ENCODE measurements around the gene GOLGA8M.
A peak's percentile ranks its signal among the peaks of the same experiment; 100 is the strongest.
"Not testable (repeated sequence)": the region's sequence is repeated elsewhere in the genome, so short reads cannot be mapped to it uniquely, and the experiment has no call there.

The GOLGA8M gene, protein sequence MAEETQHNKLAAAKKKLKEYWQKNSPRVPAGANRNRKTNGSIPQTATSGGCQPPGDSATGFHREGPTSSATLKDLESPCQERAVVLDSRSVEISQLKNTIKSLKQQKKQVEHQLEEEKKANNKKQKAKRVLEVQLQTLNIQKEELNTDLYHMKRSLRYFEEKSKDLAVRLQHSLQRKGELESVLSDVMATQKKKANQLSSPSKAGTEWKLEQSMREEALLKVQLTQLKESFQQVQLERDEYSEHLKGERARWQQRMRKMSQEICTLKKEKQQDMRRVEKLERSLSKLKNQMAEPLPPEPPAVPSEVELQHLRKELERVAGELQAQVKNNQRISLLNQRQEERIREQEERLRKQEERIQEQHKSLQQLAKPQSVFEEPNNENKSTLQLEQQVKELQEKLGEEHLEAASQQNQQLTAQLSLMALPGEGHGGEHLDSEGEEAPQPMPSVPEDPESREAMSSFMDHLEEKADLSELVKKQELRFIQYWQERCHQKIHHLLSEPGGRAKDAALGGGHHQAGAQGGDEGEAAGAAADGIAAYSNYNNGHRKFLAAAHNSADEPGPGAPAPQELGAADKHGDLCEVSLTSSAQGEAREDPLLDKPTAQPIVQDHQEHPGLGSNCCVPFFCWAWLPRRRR

DNA sequence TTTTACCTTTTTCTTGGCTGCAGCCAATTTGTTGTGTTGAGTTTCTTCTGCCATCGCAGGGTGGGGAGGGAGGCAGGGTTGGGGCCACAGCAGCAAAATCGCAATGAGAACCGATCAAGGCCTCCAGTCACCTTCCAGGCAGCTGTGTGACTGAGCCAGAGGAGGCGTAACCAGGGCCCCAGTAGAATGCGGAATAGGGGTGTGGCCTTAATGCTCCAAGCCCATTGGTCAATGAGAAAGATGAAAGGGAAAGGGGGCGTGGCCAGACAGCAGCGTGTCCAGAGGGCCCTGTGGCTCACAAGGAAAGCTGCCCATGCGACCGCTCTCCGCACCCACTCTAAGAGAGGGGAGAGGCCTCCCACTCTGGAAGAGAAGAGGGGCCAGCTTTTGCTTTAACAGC, at the start of gene GOLGA8M:
Gene GOLGA8M (minus strand): TSS at position 152 of the 400 bp plus-strand sequence. CDS start 98 bp downstream, at position 54.
- DNase-seq: not testable (repeated sequence)

DNA sequence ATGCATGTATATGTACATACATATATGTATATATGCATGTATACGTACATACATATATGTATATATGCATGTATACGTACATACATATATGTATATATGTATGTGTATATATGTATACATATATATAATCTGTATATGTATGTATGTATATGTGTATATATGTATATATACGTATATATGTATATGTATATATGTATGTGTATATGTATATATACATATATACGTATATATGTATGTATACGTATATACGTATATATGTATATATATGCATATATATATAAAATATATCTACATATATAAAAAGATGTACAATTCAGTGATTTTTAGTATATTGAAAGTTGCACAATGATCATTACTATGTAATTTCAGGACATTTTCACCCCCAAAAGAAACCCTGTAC, 30.7 kb upstream of the GOLGA8M start:
- DNase-seq: not testable (repeated sequence)

DNA sequence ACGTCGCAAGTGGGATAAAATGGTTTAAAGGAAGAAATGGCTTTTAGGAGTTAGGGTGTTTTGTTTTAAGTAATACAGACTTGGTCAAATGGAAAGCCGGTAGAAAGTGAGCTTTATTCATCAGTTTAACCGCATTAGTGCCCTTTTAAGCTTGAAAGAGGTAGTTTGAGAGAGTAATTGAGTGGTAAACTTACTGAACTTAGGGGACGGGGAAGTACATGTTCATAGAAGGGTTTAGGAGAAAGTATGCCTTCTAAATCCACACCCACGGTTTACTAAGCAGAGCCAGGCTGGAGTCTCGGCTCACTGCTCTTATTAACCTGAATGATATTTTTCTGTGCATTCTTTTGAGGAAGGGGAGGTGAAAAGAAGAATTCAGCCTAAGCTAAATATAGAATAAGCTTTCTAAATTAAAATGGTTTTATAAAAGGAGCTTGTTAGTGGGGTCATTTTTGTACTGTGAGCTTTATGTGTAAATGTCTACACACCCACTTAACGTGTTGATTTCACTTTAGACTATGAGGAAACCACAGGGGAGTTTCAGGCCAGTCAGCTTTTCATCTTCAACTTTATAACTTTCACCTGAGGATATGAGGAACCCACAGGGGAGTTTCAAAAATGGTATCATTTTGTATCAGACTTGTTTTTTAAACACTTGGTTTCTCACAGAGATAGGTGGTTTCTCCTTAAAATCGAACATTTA, 26.5 kb upstream of the GOLGA8M start:
- DNase-seq: not testable (repeated sequence)

DNA sequence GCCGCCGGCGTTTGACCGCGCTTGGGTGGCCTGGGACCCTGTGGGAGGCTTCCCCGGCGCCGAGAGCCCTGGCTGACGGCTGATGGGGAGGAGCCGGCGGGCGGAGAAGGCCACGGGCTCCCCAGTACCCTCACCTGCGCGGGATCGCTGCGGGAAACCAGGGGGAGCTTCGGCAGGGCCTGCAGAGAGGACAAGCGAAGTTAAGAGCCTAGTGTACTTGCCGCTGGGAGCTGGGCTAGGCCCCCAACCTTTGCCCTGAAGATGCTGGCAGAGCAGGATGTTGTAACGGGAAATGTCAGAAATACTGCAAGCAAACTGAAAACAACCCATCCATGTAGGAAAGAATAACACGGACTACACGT, 26.0 kb upstream of the GOLGA8M start:
- DNase-seq: not testable (repeated sequence)

DNA sequence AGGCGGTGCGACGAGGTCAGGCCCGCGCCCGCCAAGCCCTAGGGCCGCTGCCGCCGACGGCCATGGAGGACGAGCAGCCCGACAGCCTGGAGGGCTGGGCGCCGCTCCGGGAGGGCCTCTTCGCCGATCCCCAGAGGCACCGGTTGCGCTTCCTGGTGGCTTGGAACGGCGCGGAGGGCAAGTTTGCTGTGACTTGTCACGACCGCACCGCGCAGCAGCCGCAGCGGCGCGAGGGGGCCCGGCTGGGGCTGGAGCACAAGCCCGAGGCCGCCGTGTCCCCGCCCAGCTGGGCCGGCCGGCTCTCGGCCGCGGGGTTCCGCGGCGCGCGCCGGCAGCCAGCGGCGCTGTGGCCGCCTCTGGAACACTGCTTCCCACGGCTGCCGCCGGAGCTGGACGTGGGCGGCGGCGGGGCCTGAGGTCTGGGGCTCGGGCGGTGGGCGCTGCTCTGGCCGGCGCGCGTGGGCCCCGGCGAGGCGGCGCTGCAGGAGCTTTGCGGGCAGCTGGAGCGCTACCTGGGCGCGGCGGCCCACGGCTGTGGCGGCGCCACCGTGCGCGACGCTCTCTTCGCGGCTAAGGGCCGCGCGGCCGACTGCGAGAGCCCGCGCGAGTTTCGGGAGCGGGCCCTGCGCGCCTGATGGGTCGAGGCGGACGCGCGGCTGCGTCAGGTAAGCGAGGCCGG, 25.4 kb upstream of the GOLGA8M start:
- DNase-seq: peak; percentile 16

DNA sequence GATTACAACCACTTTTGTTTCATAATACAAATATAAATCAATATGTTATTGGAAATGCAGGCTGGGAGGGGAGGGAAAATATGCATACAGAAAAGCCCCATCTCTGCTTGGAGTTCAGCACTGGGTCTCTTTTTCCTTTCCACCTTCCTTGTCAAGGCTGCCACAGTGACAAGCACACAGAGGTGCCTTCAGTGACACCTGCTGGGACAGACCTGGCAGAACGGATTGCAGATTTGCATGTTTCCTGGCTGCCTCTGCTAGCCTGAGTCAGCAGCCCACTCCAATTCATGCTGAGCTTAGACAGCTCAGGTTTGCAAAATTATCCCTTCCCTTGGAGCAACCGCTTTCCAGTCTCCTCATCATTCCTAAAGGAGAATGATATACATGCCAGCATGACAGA, 15.8 kb upstream of the GOLGA8M start:
- DNase-seq: peak; percentile 54

DNA sequence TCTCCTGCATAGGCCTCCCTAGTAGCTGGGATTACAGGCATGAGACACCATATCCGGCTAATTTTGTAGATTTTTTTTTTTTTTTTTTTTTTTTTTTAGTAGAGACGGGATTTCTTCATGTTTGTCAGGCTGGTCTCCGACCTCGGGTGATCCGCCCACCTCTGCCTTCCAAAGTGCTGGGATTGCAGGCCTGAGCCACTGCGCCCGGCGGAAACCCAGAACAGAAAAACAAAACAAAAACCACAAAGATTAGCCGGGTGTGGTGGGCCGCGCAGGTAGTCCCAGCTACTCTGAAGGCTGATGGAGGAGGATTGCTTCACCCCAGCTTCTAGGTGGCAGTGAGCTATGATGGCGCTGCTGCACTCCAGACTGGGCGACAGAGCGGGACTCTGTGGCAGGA, 14.8 kb upstream of the GOLGA8M start:
- not testable (repeated sequence) for DNase-seq

DNA sequence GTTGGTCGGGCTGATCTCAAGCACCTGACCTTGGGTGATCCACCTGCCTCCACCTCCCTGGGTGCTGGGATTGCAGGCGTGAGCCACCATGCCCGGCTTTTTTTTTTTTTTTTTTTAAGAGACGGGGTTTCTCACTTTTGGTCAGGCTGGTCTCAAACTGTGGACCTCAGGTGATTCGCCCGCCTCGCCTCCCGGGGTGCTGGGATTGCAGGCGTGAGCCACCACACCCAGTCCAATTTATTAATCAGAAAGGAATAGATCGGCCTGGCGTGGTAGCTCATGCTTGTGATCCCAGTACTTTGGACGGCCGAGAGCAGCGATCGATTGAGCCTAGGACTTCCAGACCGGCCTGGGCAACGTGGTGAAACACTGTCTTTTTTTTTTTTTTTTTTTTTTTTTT, 13.9 kb upstream of the GOLGA8M start:
- DNase-seq: no peak

DNA sequence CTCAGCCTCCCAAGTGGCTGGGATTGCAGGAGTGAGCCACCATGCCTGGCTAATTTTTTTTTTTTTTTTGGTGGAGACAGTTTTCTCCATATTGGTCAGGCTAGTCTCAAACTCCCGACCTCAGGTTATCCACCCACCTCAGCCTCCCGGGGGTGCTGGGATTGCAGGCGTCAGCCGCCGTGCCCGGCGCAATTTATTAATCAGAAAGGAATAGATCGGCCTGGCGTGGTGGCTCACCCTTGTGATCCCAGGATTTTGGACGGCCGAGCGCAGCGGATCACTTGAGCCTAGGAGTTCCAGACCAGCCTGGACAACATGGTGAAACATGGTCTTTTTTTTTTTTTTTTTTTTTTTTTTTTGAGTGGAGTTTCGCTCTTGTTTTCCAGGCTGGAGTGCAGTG, 13.3 kb upstream of the GOLGA8M start:
- DNase-seq: no peak

DNA sequence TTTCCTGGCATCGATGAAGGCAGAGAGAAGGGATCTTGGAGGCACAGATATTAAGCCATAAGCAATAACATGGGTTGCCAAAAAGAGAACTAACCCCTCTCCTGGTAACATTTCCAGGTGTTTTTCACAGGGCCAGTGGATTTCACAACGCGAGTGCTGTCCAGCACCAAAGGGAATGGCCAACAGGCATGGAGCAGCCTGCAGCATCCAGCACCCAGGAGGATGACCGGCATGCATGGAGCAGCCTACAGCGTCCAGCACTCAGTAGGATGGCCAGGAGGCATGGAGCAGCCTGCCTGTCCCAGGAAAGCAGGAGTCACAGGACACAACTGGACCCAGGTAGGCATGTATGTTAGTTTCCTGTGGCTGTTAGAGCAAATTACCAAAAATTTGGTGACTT, 11.8 kb upstream of the GOLGA8M start:
- DNase-seq: not testable (repeated sequence)

DNA sequence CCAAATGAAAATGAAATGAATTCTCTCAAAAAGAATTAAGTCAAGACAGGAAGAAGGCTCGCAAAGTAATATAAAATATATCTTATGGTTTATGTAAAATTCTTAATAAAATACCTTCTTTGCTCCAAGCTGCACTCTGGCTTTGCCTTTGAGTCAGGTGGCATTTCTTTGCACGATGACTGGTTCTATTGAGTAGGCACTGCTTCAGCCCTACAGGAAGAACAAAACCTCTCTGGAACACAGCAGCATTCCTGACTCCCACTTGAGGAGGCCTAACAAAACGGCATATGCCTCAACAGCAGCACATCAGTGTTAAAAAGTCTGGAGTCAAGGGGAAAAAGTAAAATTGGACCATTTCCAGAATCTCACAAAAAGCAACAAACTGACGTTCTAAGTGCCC, 7.4 kb upstream of the GOLGA8M start:
- DNase-seq: not testable (repeated sequence)

DNA sequence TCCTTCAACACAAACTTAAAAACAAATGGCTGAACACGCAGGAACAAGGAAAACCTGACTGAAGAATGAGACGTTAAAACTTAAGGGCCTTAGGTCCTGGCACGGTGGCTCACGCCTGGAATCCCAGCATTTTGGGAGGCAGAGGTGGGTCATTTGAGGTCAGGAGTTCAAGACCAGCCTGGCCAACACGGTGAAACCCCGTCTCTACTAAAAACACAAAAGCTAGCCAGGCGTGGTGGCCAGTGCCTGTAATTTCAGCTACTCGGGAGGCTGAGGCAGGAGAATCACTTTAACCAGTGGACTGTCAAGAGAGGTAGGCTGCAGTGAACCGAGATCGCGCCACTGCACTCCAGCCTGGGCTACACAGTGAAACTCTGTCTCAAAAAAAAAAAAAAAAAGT, 6.4 kb upstream of the GOLGA8M start:
- DNase-seq: not testable (repeated sequence)

DNA sequence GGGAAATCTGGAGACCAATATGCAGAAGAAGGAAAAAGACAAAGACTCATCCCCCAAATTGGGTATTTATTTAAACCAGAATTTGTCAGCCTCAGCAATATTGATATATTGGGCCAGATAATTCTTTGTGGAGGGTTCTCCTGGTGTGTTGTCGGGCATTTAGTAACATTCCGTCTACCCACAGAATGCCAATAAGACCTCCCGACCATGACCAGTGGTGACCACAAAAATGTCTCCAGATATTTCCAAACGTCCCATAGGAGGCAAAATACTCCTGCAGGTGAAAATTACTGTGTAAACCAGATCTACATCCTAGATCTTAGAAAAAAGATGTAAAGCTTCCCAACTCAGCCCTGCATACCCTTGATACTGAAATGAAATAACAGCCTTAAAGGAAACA, 2.0 kb upstream of the GOLGA8M start:
- DNase-seq: not testable (repeated sequence)

DNA sequence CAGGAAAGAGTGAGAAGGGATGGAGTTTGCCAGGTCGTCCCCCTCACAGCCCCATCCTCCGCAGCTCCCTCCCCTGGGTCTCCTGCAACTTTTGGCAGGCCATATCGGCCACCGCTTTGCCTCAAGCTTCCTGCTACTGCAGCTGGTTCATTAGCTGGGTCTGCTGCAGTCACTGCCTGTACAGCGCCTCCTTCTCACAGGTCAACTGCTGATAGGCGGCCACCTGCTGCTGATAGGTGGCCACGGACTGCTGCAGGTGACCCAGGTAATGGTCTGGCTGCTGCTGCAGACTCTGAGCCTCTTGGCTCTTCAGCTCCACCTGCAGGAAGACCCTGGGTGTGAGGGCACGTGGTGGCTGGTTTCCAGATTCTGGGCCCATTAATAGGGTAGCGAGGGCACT, 8.3 kb downstream of the GOLGA8M start:
- DNase-seq: not testable (repeated sequence)

DNA sequence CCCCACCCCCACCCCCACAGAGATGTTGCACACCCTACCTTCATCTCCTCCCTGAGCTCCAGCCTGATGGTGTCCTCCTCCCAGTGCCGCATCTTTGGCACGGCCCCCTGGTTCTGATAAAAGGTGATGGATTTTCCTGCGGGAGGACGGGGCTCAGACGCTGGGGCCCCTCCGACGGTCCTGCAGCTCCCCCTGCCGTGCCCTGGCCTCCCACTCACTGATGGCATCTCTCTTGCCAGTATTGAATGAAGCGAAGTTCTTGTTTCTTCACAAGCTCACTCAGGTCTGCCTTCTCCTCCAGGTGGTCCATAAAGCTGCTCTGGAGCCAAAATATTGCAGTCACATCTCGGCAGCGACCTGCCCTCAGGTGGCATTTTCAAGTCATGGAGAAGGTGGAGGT, 9.8 kb downstream of the GOLGA8M start:
- not testable (repeated sequence) for DNase-seq

DNA sequence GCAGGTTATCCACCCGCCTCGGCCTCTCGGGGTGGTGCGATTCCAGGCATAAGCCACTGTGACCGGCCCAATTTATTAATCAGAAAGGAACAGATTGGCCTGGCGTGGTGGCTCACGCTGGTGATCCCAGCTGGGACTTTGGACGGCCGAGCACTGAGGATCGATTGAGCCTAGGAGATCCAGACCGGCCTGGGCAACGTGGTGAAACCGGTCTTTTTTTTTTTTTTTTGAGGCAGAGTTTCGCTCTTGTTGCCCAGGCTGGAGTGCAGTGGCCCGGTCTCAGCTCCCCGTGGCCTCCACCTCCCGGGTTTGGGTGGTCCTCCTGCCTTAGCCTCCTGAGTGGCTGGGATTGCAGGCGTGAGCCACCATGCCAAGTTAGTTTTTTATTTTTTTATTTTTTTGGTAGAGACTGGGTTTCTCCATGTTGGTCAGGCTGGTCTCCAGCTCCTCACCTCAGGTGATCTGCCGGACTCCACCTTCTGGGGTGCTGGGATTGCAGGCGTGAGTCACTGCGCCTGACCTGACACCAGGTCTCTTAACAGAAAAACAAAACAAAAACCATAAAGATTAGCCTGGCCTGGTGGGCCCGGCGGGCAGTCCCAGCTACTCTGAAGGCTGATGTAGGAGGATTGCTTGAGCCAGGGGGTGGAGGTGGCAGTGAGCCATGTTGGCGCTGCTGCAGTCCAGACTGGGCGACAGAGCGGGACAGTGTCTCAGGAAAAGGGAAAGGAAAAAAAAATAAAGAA, 18.0 kb downstream of the GOLGA8M start:
- not testable (repeated sequence) for DNase-seq

DNA sequence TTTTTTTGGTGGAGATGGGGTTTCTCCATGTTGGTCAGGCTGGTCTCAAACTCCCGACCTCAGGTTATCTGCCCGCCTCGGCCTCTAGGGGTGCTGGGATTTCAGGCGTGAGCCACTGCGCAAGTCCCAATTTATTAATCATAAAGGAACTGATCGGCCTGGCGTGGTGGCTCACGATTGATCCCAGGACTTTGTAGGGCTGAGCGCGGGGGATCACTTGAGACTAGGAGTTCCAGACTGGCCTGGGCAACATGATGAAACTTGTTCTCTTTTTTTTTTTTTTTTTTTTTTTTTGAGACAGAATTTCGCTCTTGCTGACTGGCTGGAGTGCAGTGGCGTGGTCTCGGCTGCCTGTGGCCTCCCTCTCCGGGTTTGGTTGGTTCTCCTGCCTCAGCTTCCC, 19.2 kb downstream of the GOLGA8M start:
- DNase-seq: not testable (repeated sequence)

DNA sequence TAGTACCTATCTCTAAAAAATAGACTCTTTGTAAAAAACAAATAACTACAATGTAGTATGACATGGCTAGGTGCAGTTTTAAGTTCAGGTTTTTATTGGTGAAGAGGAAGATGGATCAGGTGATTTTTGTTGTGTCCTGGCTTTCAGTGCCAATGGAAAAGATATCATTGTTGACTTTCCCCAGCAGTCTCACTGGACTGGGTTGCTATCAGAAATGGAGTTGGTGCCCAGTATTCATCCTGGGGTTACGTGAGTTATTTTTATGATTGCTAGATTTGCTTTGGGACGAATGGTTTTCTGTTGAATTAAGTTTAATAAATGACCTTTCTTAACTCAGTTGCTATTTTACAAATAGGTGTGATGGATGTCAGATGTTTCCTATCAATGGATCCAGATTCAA, 38.7 kb downstream of the GOLGA8M start:
- DNase-seq: not testable (repeated sequence)

DNA sequence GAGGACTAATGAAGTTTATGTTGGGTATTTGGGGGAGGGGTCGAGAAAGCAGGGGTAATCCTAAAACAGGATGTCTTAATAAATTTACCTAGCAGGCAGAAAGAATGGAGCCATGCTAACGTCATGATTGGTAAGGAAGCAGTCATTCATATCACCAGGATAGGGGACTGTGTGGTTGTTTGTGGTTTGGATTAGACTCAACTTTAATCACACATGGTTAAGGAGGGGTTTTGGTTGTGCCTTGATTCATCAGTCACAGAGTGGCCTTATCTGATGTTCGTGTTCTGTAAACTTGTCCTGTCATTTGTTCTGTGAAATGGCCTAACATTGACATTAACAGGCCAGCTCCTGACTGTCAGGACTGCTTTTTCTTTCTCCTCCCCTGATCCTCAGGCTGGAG, 40.1 kb downstream of the GOLGA8M start:
- DNase-seq: not testable (repeated sequence)

DNA sequence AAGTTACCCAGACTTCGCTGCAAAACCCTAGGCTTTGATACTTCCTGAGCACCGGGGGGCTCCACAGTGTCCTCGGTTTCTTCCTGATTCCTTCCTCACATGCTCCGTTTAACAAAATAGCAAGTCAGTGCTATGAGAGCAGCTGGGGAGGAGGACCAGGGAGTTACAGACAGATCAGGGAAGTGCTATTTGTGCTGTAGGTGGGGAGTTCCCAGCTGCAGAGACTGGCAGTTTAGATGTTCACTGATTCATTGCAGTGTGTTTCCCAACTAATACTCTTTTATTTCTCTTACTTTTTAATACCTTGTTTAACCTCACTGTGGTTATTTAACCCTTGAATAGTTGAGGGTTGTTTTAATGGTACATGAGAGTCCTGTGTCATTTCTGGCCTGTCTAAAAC, 45.8 kb downstream of the GOLGA8M start:
- not testable (repeated sequence) for DNase-seq

DNA sequence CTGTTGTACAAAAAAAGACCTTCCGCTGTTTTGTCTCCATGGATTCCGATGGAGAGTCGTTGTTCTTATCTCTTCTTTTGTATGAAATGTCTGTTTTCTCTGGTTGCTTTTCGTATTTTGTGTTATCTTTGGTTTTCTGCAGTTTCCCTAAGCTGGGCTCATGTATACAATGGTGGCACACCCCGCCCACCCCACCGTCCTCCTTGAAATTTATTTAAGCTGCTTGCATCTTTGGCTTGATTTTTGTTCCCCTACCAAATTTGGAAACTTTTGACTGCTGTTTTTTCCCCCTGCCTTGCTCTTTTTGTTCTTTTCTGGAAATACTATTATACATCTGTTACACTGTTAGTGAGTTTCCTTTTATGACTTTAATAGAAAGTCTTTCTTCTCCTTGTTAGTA, 47.6 kb downstream of the GOLGA8M start:
- not testable (repeated sequence) for DNase-seq

DNA sequence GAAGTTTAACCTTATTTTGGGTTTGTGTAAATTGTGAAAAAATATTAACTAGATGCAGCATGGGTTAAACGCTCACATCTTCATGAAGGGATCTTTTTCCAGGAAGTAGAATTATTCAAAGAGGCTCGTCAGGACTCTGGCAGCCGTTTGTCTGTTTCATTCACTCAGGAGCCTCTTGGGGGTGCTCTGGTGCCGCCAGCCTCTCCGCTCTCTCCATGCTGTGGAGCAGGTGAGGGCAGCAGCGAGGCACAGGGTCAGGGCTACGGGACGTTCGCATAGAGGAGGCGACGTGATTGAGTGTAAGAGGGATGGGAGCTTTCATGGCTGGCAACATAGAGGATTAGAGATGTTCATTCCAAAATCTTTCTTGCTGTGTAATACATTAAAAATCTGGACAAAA, 48.5 kb downstream of the GOLGA8M start:
- not testable (repeated sequence) for DNase-seq
